GM19240 (cell line): ENCODE results near the gene SLC28A2.

Source experiments
- DNase-seq: peaks from one replicate; pipeline ENCODE4 v3.0.0; 2011; ENCODE audit warnings: low spot score; ENCODE audit not compliant: insufficient read length

Gene SLC28A2

DNA sequence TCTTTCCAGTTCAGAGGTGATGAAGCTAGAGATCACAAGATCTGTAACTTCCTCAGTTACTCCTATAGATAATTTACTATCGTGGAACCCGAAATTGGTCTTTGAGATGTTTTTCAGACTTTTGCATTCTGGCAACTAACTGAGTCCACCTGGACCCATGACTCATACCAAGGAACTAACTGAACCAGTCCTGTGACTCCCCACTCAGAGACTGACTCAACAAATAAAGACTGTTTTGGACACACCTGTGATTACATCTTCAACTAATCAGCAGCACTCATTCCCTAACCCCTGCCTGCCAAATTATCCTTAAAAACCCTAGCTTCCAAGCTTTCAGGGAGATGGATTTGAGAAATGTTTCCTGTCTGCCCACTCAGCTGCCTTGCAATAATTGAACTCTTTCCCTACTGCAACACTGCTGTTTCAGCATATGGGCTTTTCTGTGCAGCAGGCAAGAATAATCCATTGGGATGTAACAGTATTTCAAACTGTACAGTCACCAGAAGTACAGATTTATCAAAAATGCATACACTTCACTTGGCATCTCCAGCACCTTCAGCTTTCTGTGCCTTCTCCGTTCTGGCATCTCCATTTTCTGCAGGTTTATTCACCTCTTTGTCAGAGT lies 68.7 kb downstream of the SLC28A2 start:
- no peak for DNase-seq

DNA sequence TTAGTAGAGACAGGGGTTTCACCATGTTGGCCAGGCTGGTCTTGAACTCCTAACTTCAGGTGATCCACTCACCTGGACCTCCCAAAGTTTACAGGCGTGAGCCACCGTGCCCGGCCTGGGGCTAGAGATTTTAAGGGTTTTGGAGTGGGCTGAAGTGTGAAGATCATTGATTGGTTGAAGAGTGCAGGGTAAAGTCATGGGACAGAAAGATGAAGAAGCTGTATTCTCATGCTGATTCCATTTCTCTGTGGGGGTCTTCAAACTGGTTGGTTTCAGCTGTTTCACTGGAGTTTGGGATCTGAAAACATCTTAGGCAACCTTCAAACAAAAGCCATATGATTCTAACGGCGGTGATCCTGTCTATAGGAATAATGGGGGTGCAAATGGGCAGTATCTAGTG lies 74.2 kb downstream of the SLC28A2 start:
- DNase-seq = no peak

DNA sequence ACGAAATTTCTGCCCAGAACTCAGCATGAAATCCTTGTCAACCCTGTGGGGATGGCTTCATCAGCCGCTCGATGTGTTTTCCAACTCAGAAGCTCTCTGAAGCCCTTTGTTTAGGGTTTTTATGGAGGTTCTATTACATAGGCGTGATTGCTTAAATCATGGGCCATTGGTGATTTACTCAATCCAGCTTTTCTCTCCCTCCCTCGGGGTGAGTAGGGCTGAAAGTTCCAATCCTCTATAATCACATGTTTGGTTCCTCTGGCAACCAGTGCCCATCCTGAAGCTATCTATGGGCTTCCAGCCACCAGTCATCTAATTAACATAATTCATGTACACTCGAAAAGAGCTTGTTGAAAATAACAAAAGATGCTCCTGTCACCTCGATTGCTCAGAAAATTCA lies 74.7 kb downstream of the SLC28A2 start:
- no peak for DNase-seq
